ENCODE results near the gene STX18. TPM values are rescaled to one million over a fixed set of nuclear protein-coding genes. Genes with fewer than 3 reads are reported as not detected.
"Not testable (repeated sequence)": the region's sequence is repeated elsewhere in the genome, so short reads cannot be mapped to it uniquely, and the experiment has no call there.

Gene STX18
- total RNA-seq, 1 donor from 2014 or later, result 17.3 TPM

DNA sequence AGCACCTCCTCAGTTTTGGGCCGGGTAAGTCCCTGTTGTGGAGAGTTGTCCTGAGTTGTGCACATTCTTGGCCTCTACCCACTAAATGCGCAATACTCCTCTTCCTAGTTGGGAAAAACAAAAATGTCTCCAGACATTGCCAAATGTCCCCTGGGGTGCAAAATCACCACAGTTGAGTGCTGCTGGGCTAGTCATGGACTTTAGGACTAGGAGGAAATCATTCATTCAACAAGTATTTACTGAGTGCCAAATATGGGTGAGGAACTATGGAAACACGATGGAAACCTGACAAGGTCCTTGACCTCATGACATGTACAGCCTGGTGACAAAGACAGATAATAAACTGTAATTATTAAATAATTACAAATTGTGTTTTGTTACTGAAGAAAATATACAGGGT, 71.6 kb downstream of the STX18 start:
- no peaks in the 10 kb centered on the region for H3K9me3 ChIP-seq (replicated peaks)
- TF ChIP-seq, protein P1, sequence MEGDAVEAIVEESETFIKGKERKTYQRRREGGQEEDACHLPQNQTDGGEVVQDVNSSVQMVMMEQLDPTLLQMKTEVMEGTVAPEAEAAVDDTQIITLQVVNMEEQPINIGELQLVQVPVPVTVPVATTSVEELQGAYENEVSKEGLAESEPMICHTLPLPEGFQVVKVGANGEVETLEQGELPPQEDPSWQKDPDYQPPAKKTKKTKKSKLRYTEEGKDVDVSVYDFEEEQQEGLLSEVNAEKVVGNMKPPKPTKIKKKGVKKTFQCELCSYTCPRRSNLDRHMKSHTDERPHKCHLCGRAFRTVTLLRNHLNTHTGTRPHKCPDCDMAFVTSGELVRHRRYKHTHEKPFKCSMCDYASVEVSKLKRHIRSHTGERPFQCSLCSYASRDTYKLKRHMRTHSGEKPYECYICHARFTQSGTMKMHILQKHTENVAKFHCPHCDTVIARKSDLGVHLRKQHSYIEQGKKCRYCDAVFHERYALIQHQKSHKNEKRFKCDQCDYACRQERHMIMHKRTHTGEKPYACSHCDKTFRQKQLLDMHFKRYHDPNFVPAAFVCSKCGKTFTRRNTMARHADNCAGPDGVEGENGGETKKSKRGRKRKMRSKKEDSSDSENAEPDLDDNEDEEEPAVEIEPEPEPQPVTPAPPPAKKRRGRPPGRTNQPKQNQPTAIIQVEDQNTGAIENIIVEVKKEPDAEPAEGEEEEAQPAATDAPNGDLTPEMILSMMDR (IDR thresholded peaks at IDR 0.05; ENCODE audit: borderline replicate concordance), result no peak
- peaks cover 57% of the 10 kb centered on the region for H3K36me3 ChIP-seq
- H3K4me1 ChIP-seq, result peaks cover 24% of the 10 kb centered on the region
- H3K4me3 ChIP-seq, result no peak overlapping the region
- H3K27ac ChIP-seq (replicated peaks), result no peak overlapping the region
- no peak for DNase-seq
- intact Hi-C loops (cut with micrococcal nuclease), result no loop called here
- no peaks in the 10 kb centered on the region for H3K27me3 ChIP-seq (ENCODE audit: low read depth)

DNA sequence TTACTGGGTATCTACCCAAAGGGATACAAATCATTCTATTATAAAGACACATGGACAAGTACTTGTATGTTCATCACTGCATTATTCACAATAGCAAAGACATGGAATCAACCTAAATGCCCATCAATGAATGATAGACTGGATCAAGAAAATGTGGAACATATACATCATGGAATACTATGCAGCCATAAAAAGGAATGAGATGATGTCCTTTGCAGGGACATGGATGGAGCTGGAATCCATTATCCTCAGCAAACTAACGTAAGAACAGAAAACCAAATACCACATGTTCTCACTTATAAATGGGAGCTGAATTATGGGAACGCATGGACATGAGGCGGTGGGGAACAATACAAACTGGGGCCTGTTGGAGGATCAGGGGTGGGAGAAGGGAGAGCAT, 76.6 kb downstream of the STX18 start:
- H3K27me3 ChIP-seq (ENCODE audit: low read depth); H3K9me3 ChIP-seq (replicated peaks); H3K4me3 ChIP-seq; H3K27ac ChIP-seq (replicated peaks); H3K4me1 ChIP-seq; DNase-seq; intact Hi-C loops (cut with micrococcal nuclease): not testable (repeated sequence)
- H3K36me3 ChIP-seq, result peaks cover 56% of the 10 kb centered on the region

DNA sequence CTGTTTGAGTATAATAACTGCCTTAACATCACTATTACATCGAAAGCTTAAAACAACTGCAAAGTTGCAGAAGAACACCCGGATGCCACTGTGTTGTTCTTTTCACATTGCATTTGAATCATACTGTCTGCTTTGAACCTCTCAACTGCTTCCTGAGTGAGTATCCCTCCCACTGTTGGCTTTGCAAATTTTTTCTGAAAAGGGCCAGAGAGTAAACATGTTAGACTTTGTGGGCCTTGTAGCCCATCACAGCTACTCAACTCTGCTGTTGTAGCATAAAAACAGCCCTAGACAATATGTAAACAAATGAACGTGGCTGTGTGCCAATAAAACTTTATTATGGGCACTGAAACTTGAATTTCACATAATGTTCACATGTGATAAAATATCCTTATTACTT, 78.9 kb downstream of the STX18 start:
- TF ChIP-seq, protein P1 (IDR thresholded peaks at IDR 0.05; ENCODE audit: borderline replicate concordance), result no peak
- Histone ChIP-seq H3K4me1 (no peaks in the 10 kb centered on the region), H3K9me3 (replicated peaks) (no peaks in the 10 kb centered on the region), H3K27me3 (ENCODE audit: low read depth) (no peaks in the 10 kb centered on the region), H3K4me3 (no peak overlapping the region), H3K36me3 (peaks cover 51% of the 10 kb centered on the region), H3K27ac (replicated peaks) (no peak overlapping the region)
- intact Hi-C loops (cut with micrococcal nuclease), result no loop called here
- no peak for DNase-seq

DNA sequence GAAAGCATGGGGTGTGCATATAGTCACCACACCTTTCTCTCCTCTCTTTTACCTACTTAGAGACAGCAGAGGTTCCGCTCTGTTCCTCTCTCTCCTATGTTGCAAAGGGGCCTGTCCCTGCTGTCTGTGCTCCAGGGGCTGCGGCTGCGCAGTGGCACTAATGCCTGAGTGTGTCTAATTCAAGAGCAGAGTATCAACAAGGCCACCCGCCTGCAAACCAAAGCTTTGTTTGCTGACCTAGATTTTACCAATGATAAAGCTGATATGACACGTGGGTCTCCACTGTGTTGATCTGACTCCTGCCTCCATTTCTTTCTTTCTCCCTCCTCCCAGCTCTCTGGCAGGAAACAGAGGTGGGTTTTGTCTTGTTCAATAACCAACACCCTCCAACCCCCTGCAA, 80.0 kb downstream of the STX18 start:
- Histone ChIP-seq H3K27ac (replicated peaks) (no peak overlapping the region), H3K4me3 (no peak overlapping the region), H3K4me1 (no peaks in the 10 kb centered on the region), H3K9me3 (replicated peaks) (no peaks in the 10 kb centered on the region), H3K27me3 (ENCODE audit: low read depth) (no peaks in the 10 kb centered on the region), H3K36me3 (peaks cover 51% of the 10 kb centered on the region)
- TF ChIP-seq, protein P1 (IDR thresholded peaks at IDR 0.05; ENCODE audit: borderline replicate concordance), result no peak
- intact Hi-C loops (cut with micrococcal nuclease), result no loop called here
- no peak for DNase-seq

DNA sequence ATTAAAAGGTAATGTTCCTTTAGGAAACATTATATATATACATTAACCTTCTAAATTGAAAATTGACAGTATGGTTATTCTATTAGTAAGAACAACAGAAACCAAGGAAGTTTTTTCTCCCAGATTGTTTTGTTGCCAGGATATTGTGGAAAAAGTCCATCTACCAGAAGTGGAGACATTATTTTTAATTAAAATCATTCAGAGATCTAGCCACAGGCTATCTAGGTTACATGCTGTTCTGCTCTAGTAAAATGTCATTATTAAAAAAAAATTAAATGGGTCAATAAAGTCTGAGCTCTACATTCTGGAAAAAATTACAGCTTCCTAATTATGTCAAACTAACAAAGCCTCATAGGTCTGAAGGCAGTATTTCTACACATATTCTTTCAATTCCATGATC, 80.7 kb downstream of the STX18 start:
- Histone ChIP-seq H3K9me3 (replicated peaks) (no peaks in the 10 kb centered on the region), H3K4me3 (no peak overlapping the region), H3K4me1 (no peaks in the 10 kb centered on the region), H3K27me3 (ENCODE audit: low read depth) (no peaks in the 10 kb centered on the region), H3K36me3 (peaks cover 51% of the 10 kb centered on the region), H3K27ac (replicated peaks) (no peak overlapping the region)
- intact Hi-C loops (cut with micrococcal nuclease), result no loop called here
- no peak for DNase-seq
- TF ChIP-seq, protein P1 (IDR thresholded peaks at IDR 0.05; ENCODE audit: borderline replicate concordance), result no peak

DNA sequence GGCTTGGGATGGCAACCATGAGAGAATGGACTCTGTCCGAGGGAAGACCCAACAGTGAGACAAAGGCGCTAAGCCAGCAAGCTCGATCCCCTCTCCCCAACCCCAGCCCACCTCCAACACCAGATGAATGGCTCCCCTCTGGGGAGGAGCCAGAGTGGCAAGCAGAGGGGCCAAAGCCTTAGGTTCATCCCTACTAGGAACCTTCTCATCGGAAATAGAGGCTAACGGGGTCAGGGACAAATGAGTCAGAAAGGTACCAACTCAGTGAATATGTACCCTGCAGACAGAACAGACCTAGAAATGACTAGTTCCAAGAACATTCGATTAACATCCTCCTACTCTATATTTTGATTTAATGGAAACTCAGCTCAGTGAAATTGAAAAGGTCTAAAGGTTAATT, 81.1 kb downstream of the STX18 start:
- no peak overlapping the region for H3K4me3 ChIP-seq
- peaks cover 51% of the 10 kb centered on the region for H3K36me3 ChIP-seq
- TF ChIP-seq, protein P1 (IDR thresholded peaks at IDR 0.05; ENCODE audit: borderline replicate concordance), result no peak
- H3K4me1 ChIP-seq, result no peaks in the 10 kb centered on the region
- H3K27ac ChIP-seq (replicated peaks), result no peak overlapping the region
- no peaks in the 10 kb centered on the region for H3K27me3 ChIP-seq (ENCODE audit: low read depth)
- H3K9me3 ChIP-seq (replicated peaks), result no peaks in the 10 kb centered on the region
- intact Hi-C loops (cut with micrococcal nuclease), result no loop called here
- DNase-seq, result no peak
